Gastrocnemius medialis (tissue), 4 donors: ENCODE measurements around the gene PDF.

Experiments
- POLR2A ChIP-seq, 2 donors: fragments of 450-650 bp; IDR thresholded peaks; one replicate each; pipeline ENCODE4 v1.6.1; 2017; ENCODE audit warnings: antibody characterized with exemption in 2 of 2, mild to moderate bottlenecking in 2 of 2, moderate library complexity in 2 of 2
- TF ChIP-seq, protein P1 (sequence below), 5 experiments: fragments of 450-650 bp in 3 of 5; fragments of 200-600 bp in 2 of 5; sonication (generic) in 2 of 5; IDR thresholded peaks in 4 of 5; conservative IDR thresholded peaks in 1 of 5; 1 replicate in 4 of 5; 2 replicates in 1 of 5; pipeline ENCODE4 v1.5.1; 2016 to 2019; ENCODE audit warnings: antibody characterized with exemption in 5 of 5, mild to moderate bottlenecking in 3 of 5, moderate library complexity in 3 of 5

- no peak for TF ChIP-seq POLR2A (IDR thresholded peaks at IDR 0.05)
- TF ChIP-seq, protein P1, sequence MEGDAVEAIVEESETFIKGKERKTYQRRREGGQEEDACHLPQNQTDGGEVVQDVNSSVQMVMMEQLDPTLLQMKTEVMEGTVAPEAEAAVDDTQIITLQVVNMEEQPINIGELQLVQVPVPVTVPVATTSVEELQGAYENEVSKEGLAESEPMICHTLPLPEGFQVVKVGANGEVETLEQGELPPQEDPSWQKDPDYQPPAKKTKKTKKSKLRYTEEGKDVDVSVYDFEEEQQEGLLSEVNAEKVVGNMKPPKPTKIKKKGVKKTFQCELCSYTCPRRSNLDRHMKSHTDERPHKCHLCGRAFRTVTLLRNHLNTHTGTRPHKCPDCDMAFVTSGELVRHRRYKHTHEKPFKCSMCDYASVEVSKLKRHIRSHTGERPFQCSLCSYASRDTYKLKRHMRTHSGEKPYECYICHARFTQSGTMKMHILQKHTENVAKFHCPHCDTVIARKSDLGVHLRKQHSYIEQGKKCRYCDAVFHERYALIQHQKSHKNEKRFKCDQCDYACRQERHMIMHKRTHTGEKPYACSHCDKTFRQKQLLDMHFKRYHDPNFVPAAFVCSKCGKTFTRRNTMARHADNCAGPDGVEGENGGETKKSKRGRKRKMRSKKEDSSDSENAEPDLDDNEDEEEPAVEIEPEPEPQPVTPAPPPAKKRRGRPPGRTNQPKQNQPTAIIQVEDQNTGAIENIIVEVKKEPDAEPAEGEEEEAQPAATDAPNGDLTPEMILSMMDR (IDR thresholded peaks at IDR 0.05 in 4 of 5, conservative IDR thresholded peaks at IDR 0.05 in 1 of 5), result no peak
These were observed 36.3 kb downstream of the PDF start for GRCh38 chr16:69294051-69294450.
